Kidney (tissue), 14 donors: ENCODE results near the gene EDN1. TPM values are rescaled to one million over a fixed set of nuclear protein-coding genes. Genes with fewer than 3 reads are reported as not detected.
A peak's percentile ranks its signal among the peaks of the same experiment; 100 is the strongest.

Experiments
- DNase-seq, 5 donors: peaks; one replicate each; pipeline ENCODE4 v3.0.0-alpha.2; 2013 to 2020
- FAIRE-seq: peaks from 2 replicates; lab custom pipeline; 2012; peaks lifted over from hg19 to GRCh38; lab: Jason Lieb, UNC
- H3K27ac ChIP-seq, 2 donors: one replicate each; pipeline ENCODE4 v1.7.0; 2013; ENCODE audit warnings: low read depth in 2 of 2, low read length in 2 of 2, inconsistent platforms in 1 of 2
- H3K27me3 ChIP-seq: one replicate; pipeline ENCODE4 v1.7.1; 2013; ENCODE audit warnings: low read length, inconsistent platforms; ENCODE audit not compliant: control insufficient read depth, insufficient read depth
- H3K36me3 ChIP-seq, 3 donors: one replicate each; pipeline versions ENCODE4 v1.7.0 to v1.7.1; 2013; ENCODE audit warnings: low read length in 3 of 3, control low read depth in 1 of 3, inconsistent platforms in 1 of 3; ENCODE audit not compliant: insufficient read depth in 3 of 3, control insufficient read depth in 2 of 3
- H3K4me1 ChIP-seq, 3 donors: one replicate each; pipeline versions ENCODE4 v1.7.0 to v1.7.1; 2013; ENCODE audit warnings: low read length in 3 of 3, inconsistent platforms in 1 of 3, low read depth in 1 of 3; ENCODE audit not compliant: control insufficient read depth in 2 of 3, insufficient read depth in 2 of 3
- H3K4me3 ChIP-seq, 3 donors: one replicate each; pipeline versions ENCODE4 v1.7.0 to v1.8.1; 2013; ENCODE audit warnings: low read length in 3 of 3, control low read depth in 1 of 3, inconsistent platforms in 1 of 3
- H3K9ac ChIP-seq, 3 donors: one replicate each; pipeline versions ENCODE4 v1.7.0 to v1.7.1; 2013; ENCODE audit warnings: low read length in 3 of 3, control low read depth in 1 of 3, inconsistent platforms in 1 of 3
- H3K9me3 ChIP-seq, 3 donors: one replicate each; pipeline versions ENCODE4 v1.7.0 to v1.7.1; 2013; ENCODE audit warnings: low read length in 3 of 3, control low read depth in 1 of 3, inconsistent platforms in 1 of 3; ENCODE audit not compliant: control insufficient read depth in 2 of 3, insufficient read depth in 1 of 3
- intact Hi-C: fragments of 100-400 bp; cut with DNase I; formaldehyde crosslinking; loops from one replicate; pipeline ENCODE4 v1.11.1; 2022
- polyA plus RNA-seq: library from polyadenylated mRNA; stranded (reverse); fragments of 350-450 nt; fragmentation: Illumina TruSeq; extraction: RNeasy Lipid Tissue Mini Kit (QIAGEN cat#74804); gene quantifications from one replicate; pipeline ENCODE4 v1.2.3, GENCODE V29; 2014; ENCODE audit warnings: low read depth, low replicate concordance; ENCODE audit not compliant: insufficient read depth
- total RNA-seq: library from RNA; stranded (reverse); fragmentation: NEBNext Ultra II Directional; extraction: Animal tissue kit (Norgen Biotek cat#: 25700); gene quantifications from one replicate; pipeline ENCODE4 v1.2.1, GENCODE V29; 2021
- TF ChIP-seq, protein P1 (sequence below): IDR thresholded peaks from 3 replicates; pipeline ENCODE4 v1.5.1; 2012; ENCODE audit warnings: mild to moderate bottlenecking, moderate library complexity, borderline replicate concordance; ENCODE audit not compliant: insufficient read depth; ENCODE audit errors: extremely low read depth
- donor health status: control.
- donor health status: control.
- donor health status: control.
- donor health status: control.
- donor health status: control.
- donor health status: DM: yes; HTN: yes; CAD: no.
- donor health status: Normal renal cell carcinoma (clear cell type).

The EDN1 gene
- total and polyA plus RNA-seq, 2 donors from 2014 or later = 3.4 to 16.6 TPM

DNA sequence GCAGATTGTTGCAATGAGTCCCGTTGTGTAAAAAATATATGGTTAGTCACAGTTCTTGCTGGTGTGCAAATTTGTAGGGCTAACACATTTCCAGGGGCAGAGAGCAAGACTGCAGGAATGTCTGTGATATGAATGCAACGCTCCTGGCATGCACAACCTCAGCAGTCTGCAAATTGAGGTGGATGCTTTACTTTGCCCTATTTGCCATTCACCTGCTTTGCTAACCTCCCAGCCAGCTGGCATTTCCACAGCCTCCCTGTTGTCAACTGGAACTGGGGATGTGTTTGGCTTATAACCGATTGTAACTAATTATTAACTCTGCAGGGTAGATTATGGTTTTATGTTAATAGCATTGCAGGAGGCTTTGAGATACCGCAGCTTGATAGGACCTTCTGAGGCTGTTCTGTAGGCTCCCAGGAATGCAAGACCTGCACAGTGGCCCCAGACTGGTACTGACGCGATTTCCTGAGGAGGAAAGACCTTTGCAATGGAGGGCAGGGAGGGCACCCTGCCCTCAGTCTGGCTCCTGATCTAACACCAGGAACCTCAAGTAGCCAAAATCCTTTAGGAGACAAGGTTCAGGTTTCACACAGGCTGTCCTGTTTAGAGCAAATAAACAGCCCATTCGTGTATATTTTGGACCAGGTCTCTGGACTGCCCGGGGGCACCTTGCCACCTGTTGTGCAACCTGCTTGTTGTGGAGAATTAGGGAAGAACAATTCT lies 53.4 kb downstream of the EDN1 start:
- FAIRE-seq (no peak), DNase-seq (peak in 3 of 5 donors; percentile 27 to 55 (median 53))
- no peaks in the 10 kb centered on the region for H3K36me3 ChIP-seq
- no peaks in the 10 kb centered on the region for H3K27me3 ChIP-seq
- H3K9me3 ChIP-seq = no peaks in the 10 kb centered on the region
- H3K27ac ChIP-seq = peak overlapping the region; percentile 85 to 90
- TF ChIP-seq, protein P1, sequence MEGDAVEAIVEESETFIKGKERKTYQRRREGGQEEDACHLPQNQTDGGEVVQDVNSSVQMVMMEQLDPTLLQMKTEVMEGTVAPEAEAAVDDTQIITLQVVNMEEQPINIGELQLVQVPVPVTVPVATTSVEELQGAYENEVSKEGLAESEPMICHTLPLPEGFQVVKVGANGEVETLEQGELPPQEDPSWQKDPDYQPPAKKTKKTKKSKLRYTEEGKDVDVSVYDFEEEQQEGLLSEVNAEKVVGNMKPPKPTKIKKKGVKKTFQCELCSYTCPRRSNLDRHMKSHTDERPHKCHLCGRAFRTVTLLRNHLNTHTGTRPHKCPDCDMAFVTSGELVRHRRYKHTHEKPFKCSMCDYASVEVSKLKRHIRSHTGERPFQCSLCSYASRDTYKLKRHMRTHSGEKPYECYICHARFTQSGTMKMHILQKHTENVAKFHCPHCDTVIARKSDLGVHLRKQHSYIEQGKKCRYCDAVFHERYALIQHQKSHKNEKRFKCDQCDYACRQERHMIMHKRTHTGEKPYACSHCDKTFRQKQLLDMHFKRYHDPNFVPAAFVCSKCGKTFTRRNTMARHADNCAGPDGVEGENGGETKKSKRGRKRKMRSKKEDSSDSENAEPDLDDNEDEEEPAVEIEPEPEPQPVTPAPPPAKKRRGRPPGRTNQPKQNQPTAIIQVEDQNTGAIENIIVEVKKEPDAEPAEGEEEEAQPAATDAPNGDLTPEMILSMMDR = no peak
- peaks cover 0 to 34% (median 16%) of the 10 kb centered on the region in 3 donors for H3K4me1 ChIP-seq
- intact Hi-C loops = no loop called here
- H3K9ac ChIP-seq = peak overlapping the region in 1 of 3 donors; percentile 1
- H3K4me3 ChIP-seq = no peak overlapping the region

DNA sequence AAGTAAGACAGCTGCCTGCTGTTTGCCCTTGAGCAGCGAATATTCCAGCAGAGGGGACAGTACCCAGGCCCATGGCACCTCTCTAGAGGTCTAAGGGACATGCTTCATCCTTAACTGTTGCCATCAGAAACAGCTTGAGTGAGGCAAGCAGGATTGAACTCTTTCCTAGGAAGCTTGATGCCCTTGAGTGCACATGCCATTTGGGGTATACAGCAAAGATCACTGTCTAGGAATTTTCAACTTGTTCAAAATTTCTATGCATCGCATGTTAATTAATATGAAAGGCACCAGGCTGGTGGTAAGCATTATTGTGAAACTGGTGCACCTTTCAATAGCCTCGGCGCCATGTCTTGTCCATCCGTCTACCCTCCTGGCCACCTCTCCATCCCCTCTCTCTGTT lies 54.1 kb downstream of the EDN1 start:
- peak overlapping the region in 1 of 3 donors; percentile 1 for H3K9ac ChIP-seq
- no peak overlapping the region for H3K4me3 ChIP-seq
- H3K27me3 ChIP-seq = no peaks in the 10 kb centered on the region
- no peaks in the 10 kb centered on the region for H3K36me3 ChIP-seq
- intact Hi-C loops = no loop called here
- H3K27ac ChIP-seq = peak overlapping the region; percentile 85 to 90
- peaks cover 0 to 34% (median 16%) of the 10 kb centered on the region in 3 donors for H3K4me1 ChIP-seq
- TF ChIP-seq, protein P1 = no peak
- H3K9me3 ChIP-seq = no peaks in the 10 kb centered on the region
- FAIRE-seq (no peak), DNase-seq (no peak)

DNA sequence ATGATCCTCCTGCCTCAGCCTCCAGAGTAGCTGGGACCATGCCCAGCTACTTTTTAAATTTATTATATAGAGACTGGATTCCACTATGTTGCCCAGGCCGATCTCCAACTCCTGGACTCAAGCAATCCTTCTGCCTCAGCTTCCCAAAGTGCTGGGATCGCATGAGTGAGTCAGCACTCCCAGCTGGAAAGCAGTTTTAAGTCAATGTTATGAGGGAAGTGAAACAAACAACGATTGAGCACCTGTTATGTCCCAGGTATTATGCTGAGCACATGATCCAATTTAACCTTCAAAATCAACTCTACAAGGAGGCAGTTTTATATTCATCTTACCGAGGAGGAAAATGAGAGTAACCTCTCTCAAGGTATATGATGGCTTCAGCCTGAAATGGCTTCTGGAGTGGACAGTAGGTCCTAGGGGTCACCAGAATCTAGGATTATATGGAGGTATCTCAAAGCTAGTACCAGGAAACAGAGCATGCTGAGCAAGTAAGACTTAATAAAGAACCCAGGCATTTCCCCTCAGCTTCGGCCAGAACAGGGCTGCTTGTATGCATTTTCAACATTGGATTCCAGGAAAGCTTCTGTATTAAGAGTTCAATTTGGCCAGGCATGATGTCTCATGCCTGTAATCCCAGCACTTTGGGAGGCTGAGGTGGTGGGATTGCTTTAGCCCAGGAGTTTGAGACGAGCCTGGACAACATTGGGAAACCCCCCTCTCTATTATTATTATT lies 55.0 kb downstream of the EDN1 start:
- peaks cover 0 to 34% (median 16%) of the 10 kb centered on the region in 3 donors for H3K4me1 ChIP-seq

More for the DNA sequence above, 55.0 kb downstream of the EDN1 start:
- FAIRE-seq (no peak), DNase-seq (no peak)
- Histone ChIP-seq H3K27ac (peak overlapping the region; percentile 68 to 90), H3K36me3 (no peaks in the 10 kb centered on the region), H3K27me3 (no peaks in the 10 kb centered on the region), H3K9me3 (no peaks in the 10 kb centered on the region), H3K9ac (no peak overlapping the region), H3K4me3 (no peak overlapping the region)
- intact Hi-C loops = no loop called here
- TF ChIP-seq, protein P1 = no peak
